SU-DHL-6 (cell line): ENCODE measurements around the gene LILRA5.

Experiments used
- CTCF ChIP-seq: fragments of 200-600 bp; sonication (generic); IDR thresholded peaks from one replicate; pipeline ENCODE4 v1.5.1; 2017; ENCODE audit warnings: antibody characterized with exemption, mild to moderate bottlenecking, low read length, moderate library complexity; ENCODE audit not compliant: insufficient read depth, poor library complexity, severe bottlenecking
- EZH2phosphoT487 ChIP-seq: fragments of 200-600 bp; sonication (generic), shearing (Covaris generic); conservative IDR thresholded peaks from 2 replicates; pipeline ENCODE4 v1.6.1; 2018; ENCODE audit warnings: mild to moderate bottlenecking, antibody characterized with exemption, low read length, moderate library complexity, mixed read lengths

GRCh38 chr19:54343868-54344267, 30.9 kb upstream of the LILRA5 start:
- TF ChIP-seq CTCF (no peak), EZH2phosphoT487 (no peak)
